ENCODE results near the gene PIK3R1. TPM values are rescaled to one million over a fixed set of nuclear protein-coding genes. Genes with fewer than 3 reads are reported as not detected.

PIK3R1 gene
- total and polyA plus RNA-seq, 8 donors: 4.2 to 31.5 (median 18.8) TPM

DNA sequence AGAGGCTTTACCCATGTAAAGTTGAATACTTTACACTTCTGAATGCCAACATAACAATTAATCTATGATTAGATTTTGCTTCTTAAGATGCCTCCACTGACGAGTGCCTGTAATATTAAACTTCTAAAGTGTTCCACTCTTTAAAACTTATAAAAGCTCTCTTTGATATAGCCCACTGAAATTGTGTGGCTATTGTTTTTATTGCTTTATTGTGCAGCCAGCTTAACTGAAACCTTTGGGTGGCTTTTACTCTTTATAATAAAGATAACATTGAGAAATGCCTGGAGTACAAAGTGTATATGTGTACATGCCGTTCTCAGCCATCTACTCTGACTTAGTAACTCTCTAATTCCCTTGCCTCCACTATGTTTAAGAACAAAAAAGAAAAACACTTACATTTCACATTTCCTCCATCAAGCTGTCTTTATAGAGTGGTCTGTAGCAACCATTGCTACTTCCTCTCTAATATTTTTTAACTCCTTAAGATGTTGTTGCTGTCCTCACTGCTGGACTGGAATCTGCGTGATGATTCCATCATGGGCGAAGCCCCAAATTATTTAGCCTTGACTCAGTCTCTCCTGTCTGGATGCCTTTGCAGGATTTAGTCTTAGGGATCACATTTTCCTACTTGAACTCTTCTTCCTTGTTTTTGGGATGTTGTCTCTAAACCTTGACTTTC is 9.1 kb downstream of the PIK3R1 start:
- WGBS, 2 donors: 61 to 65% methylated on average over 4 of the region's 4 CpGs
- intact Hi-C loops (cut with DNase I): no loop called here
- TF ChIP-seq, protein P1, sequence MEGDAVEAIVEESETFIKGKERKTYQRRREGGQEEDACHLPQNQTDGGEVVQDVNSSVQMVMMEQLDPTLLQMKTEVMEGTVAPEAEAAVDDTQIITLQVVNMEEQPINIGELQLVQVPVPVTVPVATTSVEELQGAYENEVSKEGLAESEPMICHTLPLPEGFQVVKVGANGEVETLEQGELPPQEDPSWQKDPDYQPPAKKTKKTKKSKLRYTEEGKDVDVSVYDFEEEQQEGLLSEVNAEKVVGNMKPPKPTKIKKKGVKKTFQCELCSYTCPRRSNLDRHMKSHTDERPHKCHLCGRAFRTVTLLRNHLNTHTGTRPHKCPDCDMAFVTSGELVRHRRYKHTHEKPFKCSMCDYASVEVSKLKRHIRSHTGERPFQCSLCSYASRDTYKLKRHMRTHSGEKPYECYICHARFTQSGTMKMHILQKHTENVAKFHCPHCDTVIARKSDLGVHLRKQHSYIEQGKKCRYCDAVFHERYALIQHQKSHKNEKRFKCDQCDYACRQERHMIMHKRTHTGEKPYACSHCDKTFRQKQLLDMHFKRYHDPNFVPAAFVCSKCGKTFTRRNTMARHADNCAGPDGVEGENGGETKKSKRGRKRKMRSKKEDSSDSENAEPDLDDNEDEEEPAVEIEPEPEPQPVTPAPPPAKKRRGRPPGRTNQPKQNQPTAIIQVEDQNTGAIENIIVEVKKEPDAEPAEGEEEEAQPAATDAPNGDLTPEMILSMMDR (IDR thresholded peaks at IDR 0.05): no peak
- Histone ChIP-seq H3K27ac (no peak overlapping the region), H3K9me3 (no peaks in the 10 kb centered on the region), H3K4me3 (no peak overlapping the region), H3K27me3 (no peaks in the 10 kb centered on the region), H3K4me1 (peaks cover 7 to 24% (median 16%) of the 10 kb centered on the region in 3 donors), H3K36me3 (peaks cover 0 to 8% (median 0%) of the 10 kb centered on the region in 3 donors)
- FAIRE-seq (no peak), DNase-seq (no peak), ATAC-seq (no peak)

DNA sequence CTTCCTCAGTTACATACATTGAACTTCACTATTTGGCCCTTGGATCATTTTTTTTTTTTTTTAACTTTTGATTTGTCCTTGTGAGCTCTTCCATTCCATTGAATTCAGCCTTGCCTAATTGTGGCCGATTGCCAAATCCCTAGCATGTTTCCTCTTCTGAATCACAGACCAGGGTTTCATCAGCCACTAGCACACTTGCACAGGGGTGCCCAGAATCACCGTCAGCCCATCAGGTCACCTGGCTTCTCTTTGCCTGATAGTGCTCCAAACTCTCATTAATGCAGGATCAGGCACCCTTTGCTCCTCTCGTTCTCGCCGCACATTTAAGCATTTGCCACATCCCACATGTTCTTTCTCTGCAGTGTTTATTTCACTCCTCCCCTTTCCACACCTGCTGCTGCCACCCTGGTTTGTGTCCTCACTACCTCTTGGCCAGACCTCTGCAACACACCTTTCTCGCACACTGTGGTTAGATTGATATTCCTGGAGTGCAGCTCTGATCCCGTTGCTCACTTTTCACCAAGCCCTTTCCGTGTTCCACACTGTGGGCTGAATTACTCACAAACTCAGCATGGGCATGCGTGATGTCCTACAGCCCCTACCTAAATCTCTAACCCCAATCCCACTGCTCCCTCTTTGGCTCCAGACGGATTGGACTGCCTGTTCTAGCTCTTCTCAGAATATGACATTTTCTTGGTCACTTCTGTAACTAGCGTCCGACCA is 9.8 kb downstream of the PIK3R1 start:
- no peak for FAIRE-seq
- Histone ChIP-seq H3K4me1 (peaks cover 7 to 18% (median 12%) of the 10 kb centered on the region in 3 donors), H3K27ac (peak overlapping the region in 1 of 4 donors; percentile 3), H3K4me3 (no peak overlapping the region), H3K36me3 (peaks cover 0 to 8% (median 0%) of the 10 kb centered on the region in 3 donors), H3K27me3 (no peaks in the 10 kb centered on the region), H3K9me3 (no peaks in the 10 kb centered on the region)
- ATAC-seq: peak in 3 of 4 donors; percentile 62 to 80 (median 70)
- TF ChIP-seq, protein P1 (IDR thresholded peaks at IDR 0.05): no peak
- intact Hi-C loops (cut with DNase I): no loop called here
- 77 to 81% methylated on average over 12 of the region's 12 CpGs for WGBS, 2 donors
- DNase-seq: peak in 3 of 6 donors; percentile 25 to 56 (median 33)

DNA sequence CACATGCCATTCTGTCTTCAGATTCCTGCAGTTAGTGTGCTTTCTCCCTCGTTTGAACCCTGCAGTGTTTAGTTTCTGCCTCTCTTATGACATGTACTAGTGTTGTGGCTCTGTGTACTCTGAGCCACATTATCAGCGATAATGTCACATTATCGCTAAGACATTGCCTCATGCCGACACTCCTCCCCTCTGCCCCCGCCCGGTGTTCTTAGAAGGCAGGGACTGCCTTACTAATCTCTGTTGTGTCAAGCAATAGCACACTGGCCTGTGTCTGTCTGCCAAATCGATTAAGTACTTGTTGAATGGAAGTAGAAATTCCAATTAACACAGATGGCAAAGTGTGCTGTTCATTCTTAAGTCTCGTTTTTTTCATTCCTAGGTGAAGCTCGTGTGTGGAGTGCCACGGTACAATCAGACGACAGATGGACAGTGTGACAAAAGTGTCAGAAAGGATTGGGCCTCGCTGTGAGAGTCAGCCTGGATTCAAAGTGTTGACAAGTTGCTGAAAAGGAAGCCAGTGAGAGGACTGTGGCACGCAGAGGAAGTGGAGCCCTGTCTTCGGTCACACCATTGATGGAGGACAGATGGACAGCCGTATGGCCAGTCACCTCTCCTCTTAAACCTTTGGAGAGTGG is 10.5 kb downstream of the PIK3R1 start:
- H3K27me3 ChIP-seq: no peaks in the 10 kb centered on the region
- peak in 3 of 4 donors; percentile 13 to 37 (median 13) for ATAC-seq
- H3K4me1 ChIP-seq: peaks cover 7 to 18% (median 12%) of the 10 kb centered on the region in 3 donors
- WGBS, 2 donors: 77 to 78% methylated on average over 15 of the region's 15 CpGs
- peak overlapping the region in 1 of 4 donors; percentile 3 for H3K27ac ChIP-seq
- intact Hi-C loops (cut with DNase I): no loop called here
- H3K4me3 ChIP-seq: no peak overlapping the region
- DNase-seq: no peak
- peaks cover 0 to 8% (median 0%) of the 10 kb centered on the region in 3 donors for H3K36me3 ChIP-seq
- FAIRE-seq: no peak
- no peaks in the 10 kb centered on the region for H3K9me3 ChIP-seq
- TF ChIP-seq, protein P1 (IDR thresholded peaks at IDR 0.05): no peak

DNA sequence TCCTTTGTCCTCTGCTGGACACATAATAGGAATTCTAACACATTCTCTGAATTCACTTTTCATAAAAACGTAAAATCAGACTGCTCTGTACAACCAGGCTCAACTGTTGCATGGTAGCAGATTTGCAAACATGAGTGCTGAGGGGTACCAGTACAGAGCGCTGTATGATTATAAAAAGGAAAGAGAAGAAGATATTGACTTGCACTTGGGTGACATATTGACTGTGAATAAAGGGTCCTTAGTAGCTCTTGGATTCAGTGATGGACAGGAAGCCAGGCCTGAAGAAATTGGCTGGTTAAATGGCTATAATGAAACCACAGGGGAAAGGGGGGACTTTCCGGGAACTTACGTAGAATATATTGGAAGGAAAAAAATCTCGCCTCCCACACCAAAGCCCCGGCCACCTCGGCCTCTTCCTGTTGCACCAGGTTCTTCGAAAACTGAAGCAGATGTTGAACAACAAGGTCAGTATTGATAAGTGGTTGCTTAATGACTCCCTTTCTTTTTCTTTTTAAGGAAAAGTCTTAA is 11.1 kb downstream of the PIK3R1 start:
- WGBS, 2 donors: 84 to 93% methylated on average over 8 of the region's 8 CpGs
- H3K4me1 ChIP-seq: peaks cover 7 to 21% (median 12%) of the 10 kb centered on the region in 3 donors
- TF ChIP-seq, protein P1 (IDR thresholded peaks at IDR 0.05): no peak
- no peak overlapping the region for H3K27ac ChIP-seq
- H3K4me3 ChIP-seq: no peak overlapping the region
- no peaks in the 10 kb centered on the region for H3K9me3 ChIP-seq
- no peaks in the 10 kb centered on the region for H3K27me3 ChIP-seq
- no peak for FAIRE-seq
- intact Hi-C loops (cut with DNase I): no loop called here
- peaks cover 0 to 8% (median 0%) of the 10 kb centered on the region in 3 donors for H3K36me3 ChIP-seq
- DNase-seq: no peak
- ATAC-seq: no peak

All from pancreas (tissue), 10 donors.